GM21447 (cell line): ENCODE data around the gene CTBP1.

Experiments used
- ATAC-seq: cut with Tn5 transposase; IDR thresholded peaks from one replicate; pipeline ENCODE4 v1.9.1; 2021; ENCODE audit not compliant: unreplicated experiment

The CTBP1 gene

DNA sequence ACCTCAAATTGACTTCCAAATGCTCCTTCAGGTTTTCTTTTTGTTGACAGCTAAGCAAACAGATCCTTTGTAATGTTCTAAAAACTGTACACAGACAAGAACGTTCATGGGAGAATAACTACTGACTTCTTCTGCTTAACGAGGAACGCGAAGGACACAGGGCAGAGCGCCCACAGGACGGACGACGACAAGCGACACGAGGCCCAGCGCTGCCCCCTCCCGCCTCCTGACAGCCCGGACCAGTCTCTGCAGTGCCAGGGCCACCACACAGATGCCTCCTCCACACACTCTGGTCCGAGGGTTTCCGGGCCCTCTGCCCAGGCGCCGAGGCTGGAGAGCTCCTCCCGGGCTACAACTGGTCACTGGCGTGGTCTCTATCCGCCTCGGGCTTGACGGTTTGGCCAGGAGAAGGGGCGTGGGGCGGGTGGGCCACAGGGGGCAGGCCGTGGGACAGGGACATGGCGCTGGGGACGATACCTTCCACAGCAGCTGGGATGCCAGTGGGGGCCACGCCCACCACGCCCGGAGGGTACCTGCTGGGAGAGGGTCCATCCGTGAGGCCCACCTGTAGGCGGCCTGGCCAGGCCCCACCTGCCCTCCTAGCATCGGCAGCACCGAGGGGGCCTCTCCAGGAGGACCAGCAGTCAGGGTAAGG lies 36.9 kb downstream of the CTBP1 start:
- ATAC-seq = no peak

GRCh38 chr4:1211371-1211770 lies 37.6 kb downstream of the CTBP1 start:
- ATAC-seq = no peak

- no peak for ATAC-seq
Measured at GRCh38 chr4:1210971-1211370, 38.0 kb downstream of the CTBP1 start.

DNA sequence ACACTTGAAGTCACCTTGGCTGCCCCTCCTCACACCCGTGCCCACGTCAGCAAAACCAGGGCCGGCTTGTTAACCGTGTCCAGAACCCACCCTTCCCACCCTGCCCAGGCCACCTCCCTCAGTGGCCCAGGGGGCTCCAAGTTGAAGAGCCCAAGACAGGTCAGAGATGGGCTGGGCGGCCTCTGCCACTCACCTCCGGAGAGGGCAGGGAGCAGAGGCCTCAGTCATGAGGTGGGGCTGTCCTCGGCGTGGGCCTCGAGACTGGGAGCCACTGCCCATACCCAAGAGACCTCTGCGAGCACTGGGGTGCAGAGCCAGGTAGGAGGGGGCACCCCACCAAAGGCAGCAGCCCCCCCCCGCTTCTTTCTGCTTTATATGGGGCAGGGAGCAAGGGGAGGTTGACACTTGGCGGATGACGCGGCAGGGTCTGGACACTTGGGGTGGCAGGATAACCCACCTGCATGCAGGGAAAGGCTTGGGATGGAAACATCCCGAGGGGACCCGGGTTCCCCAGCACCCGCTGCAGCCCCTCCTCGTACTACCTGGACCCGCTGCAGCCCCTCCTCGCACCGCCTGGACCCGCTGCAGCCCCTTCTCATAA lies 38.6 kb downstream of the CTBP1 start:
- ATAC-seq = no peak

DNA sequence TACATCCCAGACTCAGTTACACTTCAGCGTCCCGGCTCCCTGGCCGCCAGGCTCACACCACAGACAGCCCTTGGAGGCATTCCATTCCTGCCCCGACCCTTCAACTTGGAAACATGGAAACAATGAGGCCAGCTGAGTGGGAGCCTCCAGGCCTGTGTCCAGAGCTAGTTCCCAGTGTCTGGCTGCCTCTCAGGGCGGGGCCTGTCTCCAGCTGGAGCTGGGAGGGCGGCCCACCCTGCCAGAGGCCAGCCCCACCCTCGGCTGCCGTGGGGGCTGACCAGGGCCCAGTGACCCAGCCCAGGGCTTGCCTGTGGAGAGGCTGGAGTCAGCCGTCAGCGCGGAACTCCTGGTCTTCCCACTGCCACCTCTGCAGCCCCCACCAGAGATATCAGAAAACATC lies 39.1 kb downstream of the CTBP1 start:
- no peak for ATAC-seq

DNA sequence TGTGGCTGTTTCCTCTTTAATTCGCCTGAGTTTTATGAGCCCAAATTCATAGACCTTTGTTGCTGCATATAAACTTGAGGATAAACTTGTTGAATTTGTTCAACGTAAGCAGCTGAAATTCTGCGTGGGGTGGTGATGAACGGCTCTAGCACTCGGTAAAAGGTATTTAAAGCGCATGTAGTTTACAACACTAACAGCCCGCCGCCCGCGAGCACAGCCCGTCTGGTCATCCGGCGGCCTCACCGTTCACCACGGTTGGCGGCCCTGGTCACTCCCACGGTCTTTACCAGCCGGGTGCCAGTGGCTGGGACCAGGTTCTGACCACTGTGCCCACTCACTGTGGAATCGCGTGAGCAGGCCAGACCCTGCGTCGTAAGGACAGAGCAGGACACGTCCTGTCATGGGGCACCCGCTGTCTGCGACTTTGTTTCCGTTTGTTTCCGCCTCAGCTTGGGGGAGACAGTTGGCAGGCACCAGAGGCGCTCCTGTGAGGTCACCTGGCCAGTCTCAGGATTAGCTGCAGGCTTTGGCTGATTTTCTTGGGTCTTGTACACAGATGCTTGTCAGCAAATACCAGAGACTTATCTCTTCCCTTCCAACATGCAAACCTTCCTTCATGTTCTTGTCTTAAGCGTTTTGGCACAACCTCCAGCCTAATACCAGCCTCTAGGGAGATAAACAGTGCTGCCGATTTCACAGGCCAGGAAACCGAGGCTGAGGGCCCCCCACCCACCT lies 39.8 kb downstream of the CTBP1 start:
- ATAC-seq = no peak

GRCh38 chr4:1208266-1208961 lies 40.5 kb downstream of the CTBP1 start:
- ATAC-seq = no peak

- ATAC-seq = no peak
Measured at GRCh38 chr4:1207603-1208265, 41.2 kb downstream of the CTBP1 start.

DNA sequence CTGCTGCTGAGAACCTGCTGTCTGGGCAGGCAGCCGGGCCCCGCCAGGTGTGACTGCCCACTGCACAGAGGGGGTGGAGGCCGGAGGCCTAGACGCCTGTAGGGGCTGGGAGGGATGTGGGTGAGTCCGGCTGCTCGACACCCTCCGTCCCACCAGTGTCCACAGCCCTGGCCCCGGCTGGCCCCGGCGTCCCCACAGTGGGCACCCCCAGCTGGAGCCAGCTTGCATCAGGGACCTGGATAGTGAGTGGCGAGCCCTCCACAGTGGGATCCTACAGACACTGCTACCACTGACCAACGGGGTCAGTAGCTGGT lies 41.8 kb downstream of the CTBP1 start:
- no peak for ATAC-seq

DNA sequence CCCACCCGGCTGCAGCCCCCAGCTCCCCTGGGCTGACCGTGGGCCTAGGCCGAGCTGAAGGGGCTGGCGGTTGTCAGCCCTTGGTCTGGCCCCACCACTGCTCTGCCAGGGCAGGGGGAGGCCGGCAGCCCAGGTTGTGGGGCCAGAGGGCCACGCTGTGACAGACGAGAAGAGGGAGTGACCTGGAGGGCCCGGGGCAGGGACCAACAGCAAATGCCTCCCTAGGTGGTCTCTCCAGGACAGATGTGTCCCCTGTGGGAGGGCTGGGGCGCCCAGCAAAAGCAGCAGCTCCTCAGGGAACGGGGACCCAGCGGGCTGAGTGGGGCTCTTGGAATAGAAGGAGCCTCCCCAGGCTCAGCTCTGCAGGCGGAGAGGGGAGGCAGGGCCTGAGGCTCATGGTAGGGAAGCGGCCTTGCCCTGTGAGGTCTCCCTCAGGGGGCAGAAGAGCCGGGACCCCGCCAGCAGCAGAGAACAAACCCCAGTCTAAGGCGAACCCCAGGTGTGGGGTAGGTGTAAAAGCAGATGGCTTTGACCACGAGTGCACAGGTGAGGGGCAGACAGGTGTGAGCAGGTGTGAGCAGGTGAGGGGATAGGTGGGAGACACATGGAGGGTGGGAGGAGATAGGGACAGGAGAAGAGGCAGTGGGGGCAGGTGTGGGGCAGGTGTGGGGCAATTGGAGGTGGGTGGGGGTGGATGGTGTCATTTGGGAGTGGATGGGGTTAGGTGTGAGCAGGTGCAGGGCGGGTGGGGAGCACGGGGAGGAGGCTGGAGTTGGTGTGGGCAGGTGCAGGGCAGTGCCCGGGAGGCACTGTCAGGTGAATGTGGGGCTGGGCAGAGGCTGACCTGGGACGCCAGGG lies 42.4 kb downstream of the CTBP1 start:
- no peak for ATAC-seq

- ATAC-seq = no peak
Measured at GRCh38 chr4:1205586-1206298, 43.2 kb downstream of the CTBP1 start.

DNA sequence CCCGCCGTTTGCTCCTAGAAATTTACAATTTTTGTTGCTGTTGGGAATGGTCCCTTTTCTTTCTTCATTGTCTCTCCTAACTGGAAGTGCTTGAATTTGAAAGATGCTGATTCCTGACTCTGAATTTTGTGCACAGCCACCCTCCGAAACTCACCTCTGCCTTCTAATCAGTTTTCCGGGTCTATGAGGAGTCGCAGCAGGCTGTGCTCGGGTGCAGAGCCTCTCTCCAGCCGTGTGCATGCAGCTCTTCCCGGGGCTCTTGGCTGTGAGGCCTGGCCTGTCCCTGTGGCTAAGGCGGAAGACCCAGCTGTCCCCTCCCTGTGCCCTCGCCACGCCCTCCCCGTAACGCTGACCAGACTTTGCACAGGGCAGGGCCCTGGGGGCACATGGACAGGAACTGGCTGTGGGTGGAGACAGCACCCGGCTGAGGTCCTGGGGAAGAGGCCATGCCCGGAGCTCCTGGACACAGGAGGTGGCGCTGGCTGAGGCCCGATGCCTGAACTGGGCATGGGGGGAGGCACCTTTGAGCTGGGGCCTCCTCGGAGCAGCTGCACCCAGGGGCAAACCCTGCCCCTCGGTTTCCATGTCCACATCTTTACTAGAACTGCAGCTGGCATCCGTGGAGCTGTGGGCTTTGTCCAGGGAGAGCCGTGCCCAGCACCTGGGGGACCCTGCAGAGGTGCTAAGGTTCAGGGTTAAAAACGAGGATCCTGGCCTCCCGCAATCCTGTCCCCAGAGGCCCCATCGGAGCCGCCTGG lies 43.9 kb downstream of the CTBP1 start:
- ATAC-seq = no peak

DNA sequence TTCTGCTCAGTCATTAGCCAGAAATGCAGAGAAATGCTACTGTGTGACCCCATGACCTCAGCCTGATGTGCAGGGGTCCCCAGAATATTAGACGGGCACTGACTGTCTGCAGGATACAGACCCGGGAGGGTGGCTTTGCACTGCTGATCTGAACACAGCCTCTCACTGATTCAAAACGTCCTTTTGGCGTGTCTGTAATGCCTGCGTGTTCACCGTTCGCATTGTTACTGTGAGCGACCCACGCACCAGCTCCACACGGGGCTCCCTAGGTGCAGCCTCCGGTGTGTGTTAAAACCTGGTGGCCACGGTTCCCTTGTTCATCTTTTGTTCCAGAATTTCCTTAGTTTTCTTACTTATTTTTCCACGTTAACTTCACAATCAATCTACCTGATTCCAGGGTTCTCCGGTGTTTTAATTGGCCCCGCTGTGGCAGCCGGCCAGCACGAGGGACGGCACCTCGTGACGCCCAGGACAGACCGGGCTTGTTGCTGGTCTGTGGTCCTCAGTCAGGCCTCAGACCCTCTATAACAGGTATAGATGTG lies 44.6 kb downstream of the CTBP1 start:
- ATAC-seq = no peak

GRCh38 chr4:1203026-1203616 lies 45.8 kb downstream of the CTBP1 start:
- ATAC-seq = no peak

DNA sequence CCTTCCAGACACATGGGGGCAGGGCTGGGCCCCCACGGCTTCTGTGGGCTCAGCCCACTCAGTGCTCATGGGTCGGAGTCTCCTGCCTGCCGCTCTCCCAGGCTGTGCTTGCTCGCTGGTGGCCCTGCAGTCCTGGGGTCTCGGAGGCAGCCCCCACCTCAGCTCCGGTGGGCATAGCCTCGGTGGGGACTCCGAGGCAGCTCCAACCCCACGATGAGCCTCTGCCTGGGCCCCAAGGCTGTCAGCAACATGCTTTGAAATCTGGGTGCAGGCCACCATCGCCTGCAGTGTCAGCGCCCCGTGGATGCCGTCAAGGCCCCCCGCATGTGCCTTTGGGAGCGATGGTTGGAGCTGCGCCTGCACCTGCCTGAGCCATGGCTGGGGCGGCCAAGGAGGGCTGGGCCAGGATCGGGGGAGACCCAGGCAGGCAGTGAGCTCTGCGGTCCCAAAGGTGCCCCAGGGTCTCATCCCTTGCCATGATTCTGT lies 46.4 kb downstream of the CTBP1 start:
- ATAC-seq = no peak

DNA sequence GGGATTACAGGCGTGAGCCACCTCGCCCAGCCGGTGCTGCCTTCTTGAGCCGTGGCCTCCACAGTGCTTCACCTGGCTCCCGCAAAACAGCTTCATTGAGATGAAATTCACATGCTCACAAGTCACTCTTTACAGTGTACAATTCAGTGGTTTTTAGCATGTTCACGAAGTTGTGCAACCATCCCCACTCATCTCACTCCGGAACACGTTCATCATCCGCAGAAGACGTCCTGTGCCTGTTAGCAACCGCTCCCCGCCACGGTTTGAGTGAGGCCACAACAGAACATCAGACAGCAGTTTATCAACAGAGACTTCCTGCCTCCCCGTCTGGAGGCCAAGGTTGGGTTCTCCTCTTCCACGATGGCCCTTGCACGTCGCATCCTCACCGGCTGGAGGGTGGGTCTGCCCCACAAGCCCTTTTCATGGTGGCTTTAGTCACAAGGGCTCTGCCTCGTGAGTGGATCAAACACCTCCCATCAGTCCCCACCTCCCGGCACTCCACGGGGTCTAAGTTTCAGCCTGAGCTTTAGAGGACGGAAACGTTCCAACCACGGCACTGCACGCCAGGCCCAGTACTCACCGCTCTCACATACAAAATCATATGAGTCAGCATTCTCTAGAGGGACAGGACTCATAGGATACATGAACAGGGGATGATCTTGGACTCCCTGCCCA lies 46.9 kb downstream of the CTBP1 start:
- peak; percentile 32 for ATAC-seq

DNA sequence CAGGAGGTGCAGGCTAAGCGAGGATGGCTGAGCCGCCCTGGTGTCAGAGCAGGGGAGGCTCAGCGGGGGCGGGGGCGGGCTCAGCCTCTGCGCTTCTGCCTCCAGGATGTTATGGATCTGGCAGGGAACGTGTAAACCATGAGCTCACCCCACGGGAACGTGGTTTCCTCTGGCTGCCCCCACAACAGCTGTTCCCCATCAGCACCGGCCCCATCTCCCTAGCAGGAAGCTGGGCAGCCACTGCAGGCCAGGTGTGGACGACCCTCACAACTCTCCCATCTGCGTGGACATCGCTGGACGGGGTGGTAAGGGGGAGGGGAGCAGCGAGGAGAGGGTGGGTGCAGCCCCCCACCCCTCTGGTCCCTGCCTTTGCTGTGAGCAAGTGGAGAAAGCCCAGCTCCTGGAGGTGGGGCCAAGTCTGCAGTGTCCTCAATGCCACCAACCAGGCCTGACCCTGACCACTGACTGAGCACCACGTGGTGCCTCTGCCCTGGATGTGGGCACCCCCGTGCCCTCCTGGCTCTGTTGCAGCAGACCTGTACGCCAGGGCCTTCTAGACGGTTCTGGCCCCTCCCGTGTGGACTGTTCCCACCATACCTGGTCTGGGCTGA lies 48.4 kb downstream of the CTBP1 start:
- peak; percentile 6 for ATAC-seq
